Measurements from ENCODE around the gene TARBP1.

- no peak for TF ChIP-seq POLR2A (IDR thresholded peaks at IDR 0.05; ENCODE audit: low read length)
- no peak for TF ChIP-seq GATA1 (IDR thresholded peaks at IDR 0.05; ENCODE audit: low read depth, low read length)
These were observed 66.1 kb downstream of the TARBP1 start for GRCh38 chr1:234412830-234413229.
